Endometrium (tissue), 2 donors: ENCODE results near the gene TNFRSF12A.
"Not testable (repeated sequence)": the region's sequence is repeated elsewhere in the genome, so short reads cannot be mapped to it uniquely, and the experiment has no call there.

Source experiments
- FAIRE-seq: peaks from 2 replicates; lab custom pipeline; 2012; peaks lifted over from hg19 to GRCh38; lab: Jason Lieb, UNC
- donor health status: control.
- donor health status: control.

Gene TNFRSF12A

DNA sequence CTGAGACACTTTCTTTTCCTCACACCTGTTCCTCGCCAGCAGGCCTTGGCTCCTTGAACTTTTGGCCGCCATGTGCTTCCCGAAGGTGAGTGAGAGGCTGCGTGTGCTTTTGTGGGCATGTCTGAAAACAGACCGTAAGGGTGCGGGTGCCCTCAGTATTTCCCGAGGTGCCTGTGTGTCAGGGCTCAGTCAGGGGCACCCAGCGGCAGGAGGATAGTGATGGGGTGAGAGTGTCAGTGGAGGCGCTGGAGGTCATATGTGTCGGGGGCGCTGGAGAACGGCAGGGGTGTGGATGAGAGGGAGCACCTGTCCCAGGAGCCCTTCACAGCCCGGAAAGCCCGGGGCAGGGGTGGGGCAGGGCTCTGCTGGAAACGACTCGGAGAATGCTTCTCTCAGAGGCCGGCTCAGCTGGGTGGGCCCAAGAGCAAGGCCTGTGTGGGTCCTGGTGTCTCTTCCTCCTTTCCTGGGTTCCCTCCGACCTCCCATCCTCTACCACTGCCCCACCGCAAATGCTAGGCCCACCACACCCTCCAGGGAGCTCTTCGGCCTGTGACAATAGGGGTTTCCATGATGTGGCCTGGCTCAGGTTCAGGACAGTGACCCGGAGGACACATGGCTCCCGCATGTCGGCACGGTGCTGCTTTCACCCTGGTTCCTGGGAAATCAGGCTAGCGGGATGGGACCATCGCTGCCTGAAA lies 45.7 kb downstream of the TNFRSF12A start:
- no peak for FAIRE-seq

DNA sequence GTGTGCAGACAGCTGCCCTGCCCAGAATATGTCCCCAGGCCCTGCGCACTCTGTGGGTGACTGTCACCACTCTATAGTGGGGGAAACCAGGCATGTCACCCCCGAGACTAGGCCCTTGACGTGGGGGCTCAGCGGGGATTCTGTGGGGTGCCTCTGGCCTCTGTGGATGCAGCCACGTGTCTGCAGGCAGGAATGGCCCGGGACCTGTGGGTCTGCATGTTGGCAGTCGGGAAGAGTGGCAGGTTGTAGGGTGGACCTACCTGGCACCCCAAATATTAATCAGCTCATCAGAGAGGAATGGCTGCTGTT lies 46.2 kb downstream of the TNFRSF12A start:
- no peak for FAIRE-seq

DNA sequence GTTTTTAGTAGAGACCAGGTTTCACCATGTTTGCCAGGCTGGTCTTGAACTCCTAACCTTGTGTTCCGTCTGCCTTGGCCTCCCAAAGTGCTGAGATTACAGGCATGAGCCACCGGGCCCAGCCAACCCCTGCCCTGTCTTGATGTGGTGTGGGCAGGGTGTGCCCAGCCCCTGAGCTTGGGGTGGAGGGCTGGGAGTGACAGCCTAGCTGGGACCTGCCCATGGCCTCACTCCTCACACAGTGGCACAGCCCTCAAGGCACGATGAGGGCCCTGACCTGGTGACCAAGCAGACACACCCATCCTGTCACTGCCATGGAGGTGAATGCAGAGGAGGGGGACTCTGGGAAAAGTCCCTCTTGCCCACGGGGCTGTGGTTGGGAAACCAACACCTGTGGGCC lies 48.3 kb downstream of the TNFRSF12A start:
- no peak for FAIRE-seq

DNA sequence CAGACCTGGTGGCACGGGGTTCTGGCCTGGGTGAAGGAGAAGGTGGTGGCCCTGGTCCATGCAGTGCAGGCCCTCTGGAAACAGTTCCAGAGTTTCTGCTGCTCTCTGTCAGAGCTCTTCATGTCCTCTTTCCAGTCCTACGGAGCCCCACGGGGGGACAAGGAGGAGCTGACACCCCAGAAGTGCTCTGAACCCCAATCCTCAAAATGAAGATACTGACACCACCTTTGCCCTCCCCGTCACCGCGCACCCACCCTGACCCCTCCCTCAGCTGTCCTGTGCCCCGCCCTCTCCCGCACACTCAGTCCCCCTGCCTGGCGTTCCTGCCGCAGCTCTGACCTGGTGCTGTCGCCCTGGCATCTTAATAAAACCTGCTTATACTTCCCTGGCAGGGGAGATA lies 49.0 kb downstream of the TNFRSF12A start:
- FAIRE-seq, result not testable (repeated sequence)

DNA sequence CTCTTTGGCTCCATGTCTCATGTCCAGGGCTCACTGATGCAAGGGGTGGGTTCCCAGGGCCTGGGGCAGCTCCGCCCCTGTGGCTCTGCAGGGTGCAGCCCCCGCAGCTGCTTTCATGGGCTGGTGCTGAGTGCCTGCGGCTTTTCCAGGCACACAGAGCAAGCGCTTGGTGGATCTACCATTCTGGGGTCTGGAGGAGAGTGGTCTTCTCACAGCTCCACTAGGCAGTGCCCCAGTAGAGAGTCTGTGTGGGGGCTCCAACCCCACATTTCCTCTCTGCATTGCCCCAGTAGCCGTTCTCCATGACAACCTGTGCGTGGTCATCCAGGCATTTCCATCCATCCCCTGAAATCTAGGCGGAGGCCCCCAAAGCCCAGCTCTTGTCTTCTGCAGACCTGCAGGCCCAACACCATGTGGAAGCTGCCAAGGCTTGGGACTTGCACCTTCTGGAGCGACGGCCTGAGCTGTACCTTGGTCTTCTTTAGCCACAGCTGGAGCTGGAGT lies 50.5 kb downstream of the TNFRSF12A start:
- FAIRE-seq, result no peak

DNA sequence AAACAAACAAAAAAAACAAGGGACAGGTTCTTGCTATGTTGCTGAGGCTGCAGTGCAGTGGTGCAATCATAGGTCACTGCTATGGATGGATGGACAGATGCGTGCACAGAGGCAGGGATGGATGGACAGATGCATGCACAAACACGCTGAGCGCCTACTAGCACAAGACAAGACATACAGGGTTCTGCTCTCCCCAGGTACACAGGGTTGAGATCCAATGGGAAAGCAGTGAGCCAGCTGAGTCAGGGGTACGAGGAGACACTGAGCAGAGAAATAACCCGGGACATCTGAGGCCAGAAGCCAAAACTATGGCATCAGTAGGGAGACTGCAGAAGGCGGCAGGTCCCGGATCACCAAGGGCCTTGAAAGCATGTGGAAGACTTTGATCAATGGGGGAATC lies 51.5 kb downstream of the TNFRSF12A start:
- no peak for FAIRE-seq
